Mesothelial cell of epicardium (in vitro differentiated cells): ENCODE measurements around the gene MLKL. TPM values are rescaled to one million over a fixed set of nuclear protein-coding genes. Genes with fewer than 3 reads are reported as not detected.
A peak's percentile ranks its signal among the peaks of the same experiment; 100 is the strongest.

Experiments
- DNase-seq, 2 experiments: peaks; one replicate each; pipeline ENCODE4 v3.0.0; 2021; ENCODE audit warnings: low spot score in 2 of 2; ENCODE audit not compliant: unreplicated experiment in 2 of 2
- H3K27ac Mint-ChIP-seq: 2 replicates; pipeline ENCODE4 v1.8.0; 2021; ENCODE audit warnings: mixed read lengths
- H3K27me3 Mint-ChIP-seq: 2 replicates; pipeline ENCODE4 v1.8.0; 2021; ENCODE audit warnings: low read depth, mixed read lengths
- H3K36me3 Mint-ChIP-seq: 2 replicates; pipeline ENCODE4 v1.8.0; 2021; ENCODE audit warnings: mixed read lengths
- H3K4me1 Mint-ChIP-seq: 2 replicates; pipeline ENCODE4 v1.8.0; 2021; ENCODE audit warnings: mixed read lengths
- H3K4me3 Mint-ChIP-seq: 2 replicates; pipeline ENCODE4 v1.8.0; 2021; ENCODE audit warnings: mild to moderate bottlenecking, moderate library complexity, mixed read lengths
- H3K9me3 Mint-ChIP-seq: 2 replicates; pipeline ENCODE4 v1.8.0; 2021; ENCODE audit warnings: mixed read lengths
- total RNA-seq: library from RNA; stranded (reverse); gene quantifications from 3 replicates; pipeline ENCODE4 v1.2.1, GENCODE V29; 2021
- TF ChIP-seq, protein P1 (sequence below): fragments of 200-600 bp; sonication (generic); IDR thresholded peaks from one replicate; pipeline ENCODE4 v1.5.0; 2021; ENCODE audit warnings: antibody characterized with exemption; ENCODE audit not compliant: unreplicated experiment

The MLKL gene
- total RNA-seq, 1 donor from 2014 or later = not detected

DNA sequence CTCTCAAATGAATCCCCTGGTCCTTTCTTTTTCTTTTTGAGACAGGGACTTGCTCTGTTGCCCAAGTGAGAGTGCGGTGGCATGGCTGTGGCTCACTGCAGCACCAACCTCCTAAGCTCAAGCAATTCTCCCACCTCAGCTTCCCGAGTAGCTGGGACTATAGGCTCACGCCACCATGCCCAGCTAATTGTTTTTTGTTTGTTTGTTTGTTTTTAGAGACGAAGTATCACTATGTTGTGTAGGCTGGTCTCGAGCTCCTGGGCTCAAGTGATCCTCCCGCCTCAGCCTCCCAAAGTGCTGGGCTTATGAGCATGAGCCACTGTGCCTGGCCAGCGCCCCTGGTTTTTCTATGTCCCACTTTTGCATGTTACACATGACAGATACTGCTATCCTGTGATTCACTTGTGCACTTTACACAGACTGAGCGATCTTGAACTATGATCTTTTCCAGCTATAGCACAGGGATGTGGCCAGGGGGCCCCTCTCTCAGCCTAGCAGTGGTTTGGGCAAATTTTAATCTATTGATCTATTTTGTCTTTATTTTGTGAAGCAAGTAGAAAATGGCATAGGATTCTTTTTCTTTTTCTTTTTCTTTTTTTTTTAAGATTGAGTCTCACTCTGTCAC, 31.3 kb upstream of the MLKL start:
- H3K4me1 Mint-ChIP-seq = peaks cover 21% of the 10 kb centered on the region
- H3K4me3 Mint-ChIP-seq = no peak overlapping the region
- no peaks in the 10 kb centered on the region for H3K27me3 Mint-ChIP-seq
- DNase-seq = no peak
- TF ChIP-seq, protein P1, sequence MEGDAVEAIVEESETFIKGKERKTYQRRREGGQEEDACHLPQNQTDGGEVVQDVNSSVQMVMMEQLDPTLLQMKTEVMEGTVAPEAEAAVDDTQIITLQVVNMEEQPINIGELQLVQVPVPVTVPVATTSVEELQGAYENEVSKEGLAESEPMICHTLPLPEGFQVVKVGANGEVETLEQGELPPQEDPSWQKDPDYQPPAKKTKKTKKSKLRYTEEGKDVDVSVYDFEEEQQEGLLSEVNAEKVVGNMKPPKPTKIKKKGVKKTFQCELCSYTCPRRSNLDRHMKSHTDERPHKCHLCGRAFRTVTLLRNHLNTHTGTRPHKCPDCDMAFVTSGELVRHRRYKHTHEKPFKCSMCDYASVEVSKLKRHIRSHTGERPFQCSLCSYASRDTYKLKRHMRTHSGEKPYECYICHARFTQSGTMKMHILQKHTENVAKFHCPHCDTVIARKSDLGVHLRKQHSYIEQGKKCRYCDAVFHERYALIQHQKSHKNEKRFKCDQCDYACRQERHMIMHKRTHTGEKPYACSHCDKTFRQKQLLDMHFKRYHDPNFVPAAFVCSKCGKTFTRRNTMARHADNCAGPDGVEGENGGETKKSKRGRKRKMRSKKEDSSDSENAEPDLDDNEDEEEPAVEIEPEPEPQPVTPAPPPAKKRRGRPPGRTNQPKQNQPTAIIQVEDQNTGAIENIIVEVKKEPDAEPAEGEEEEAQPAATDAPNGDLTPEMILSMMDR = no peak
- no peaks in the 10 kb centered on the region for H3K9me3 Mint-ChIP-seq
- no peaks in the 10 kb centered on the region for H3K36me3 Mint-ChIP-seq
- no peak overlapping the region for H3K27ac Mint-ChIP-seq

DNA sequence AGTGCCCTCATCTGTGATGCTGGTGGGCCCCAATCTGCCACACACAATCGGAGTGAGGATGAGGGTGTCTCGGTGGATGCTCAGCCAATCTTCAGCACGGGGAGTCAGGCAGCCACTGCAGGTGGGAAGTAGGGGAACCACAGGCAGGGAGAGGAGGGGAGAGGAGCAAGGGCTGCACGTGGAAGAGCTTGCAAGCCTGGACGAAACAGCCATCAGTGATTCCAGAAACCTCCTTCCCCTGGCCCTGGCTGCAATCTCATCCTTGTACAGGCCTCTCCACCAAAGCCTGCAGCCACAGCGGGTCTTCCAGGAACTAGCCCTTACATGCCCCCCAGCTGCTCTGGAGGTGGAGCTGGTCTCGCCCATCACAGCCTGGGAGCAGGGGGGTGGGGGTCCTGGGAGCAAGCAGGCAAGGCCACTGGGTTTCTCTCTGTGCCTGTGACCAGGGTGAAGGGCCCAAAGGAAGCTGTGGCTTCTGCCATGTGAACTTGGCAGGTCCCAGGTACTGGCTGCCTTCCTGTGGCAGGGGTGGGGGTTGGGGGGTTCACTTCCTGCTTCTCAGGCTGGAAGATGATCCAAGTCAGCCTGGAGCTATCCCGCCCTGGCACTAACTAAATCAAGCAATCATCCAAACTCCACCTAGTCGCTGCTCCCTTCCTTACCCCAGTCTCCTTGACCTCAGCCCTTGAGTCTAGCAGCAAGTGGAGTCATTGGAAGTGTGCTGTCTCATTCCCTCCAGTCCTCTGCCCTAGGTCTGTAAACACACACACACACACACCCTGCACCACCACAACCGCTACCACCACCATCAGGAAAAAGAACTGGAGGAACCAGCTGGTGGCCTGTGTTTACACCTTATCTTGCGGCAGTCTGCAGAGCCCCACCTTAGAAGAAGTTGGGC, 29.4 kb upstream of the MLKL start:
- H3K27ac Mint-ChIP-seq = peak overlapping the region; percentile 89
- no peaks in the 10 kb centered on the region for H3K36me3 Mint-ChIP-seq
- DNase-seq = no peak
- no peaks in the 10 kb centered on the region for H3K27me3 Mint-ChIP-seq
- TF ChIP-seq, protein P1 = no peak
- H3K9me3 Mint-ChIP-seq = peaks cover 3% of the 10 kb centered on the region
- H3K4me1 Mint-ChIP-seq = peaks cover 18% of the 10 kb centered on the region
- H3K4me3 Mint-ChIP-seq = no peak overlapping the region

DNA sequence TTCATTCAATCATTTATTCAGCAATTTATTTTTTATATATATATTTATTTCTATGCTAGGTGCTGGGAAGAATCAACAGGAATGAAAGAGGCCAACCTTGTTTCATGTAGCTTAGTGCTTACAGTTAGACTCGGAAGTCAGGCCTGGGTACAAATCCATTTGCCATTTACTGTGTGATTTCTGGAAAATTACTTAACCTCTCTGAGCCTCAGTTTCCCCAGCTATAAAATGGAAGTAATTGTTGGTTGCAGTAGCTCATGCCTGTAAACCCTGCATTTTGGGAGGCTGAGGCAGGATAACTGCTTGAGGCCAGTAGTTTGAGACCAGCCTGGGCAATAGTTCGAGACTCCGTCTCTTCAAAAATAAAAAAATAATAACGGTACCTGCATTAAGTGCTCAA, 27.2 kb upstream of the MLKL start:
- Mint-ChIP-seq H3K4me3 (no peak overlapping the region), H3K36me3 (no peaks in the 10 kb centered on the region), H3K27me3 (no peaks in the 10 kb centered on the region), H3K9me3 (peaks cover 3% of the 10 kb centered on the region), H3K27ac (no peak overlapping the region), H3K4me1 (peaks cover 9% of the 10 kb centered on the region)
- no peak for DNase-seq
- TF ChIP-seq, protein P1 = no peak

DNA sequence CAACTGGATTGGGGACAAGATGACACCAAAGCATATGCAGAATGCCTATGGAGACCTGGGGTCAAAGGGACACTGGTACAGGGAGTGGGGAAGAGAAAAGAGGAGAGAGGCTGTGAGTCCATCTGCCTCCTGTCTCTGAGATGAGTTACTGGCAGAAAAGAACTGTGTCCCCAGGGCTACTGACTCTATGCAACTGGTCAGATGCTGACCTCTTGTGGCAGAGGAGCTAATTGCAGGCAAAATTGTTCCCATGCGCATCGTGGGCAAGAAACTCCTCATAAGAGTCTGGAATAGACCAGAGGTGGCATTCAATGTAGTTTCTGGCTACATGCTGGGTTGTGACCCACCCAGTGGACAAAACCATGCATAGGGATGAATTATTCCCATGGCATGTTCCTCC, 26.1 kb upstream of the MLKL start:
- TF ChIP-seq, protein P1 = peak; percentile 38
- Mint-ChIP-seq H3K9me3 (peaks cover 3% of the 10 kb centered on the region), H3K27me3 (peaks cover under 1% of the 10 kb centered on the region), H3K36me3 (no peaks in the 10 kb centered on the region), H3K4me1 (peaks cover 9% of the 10 kb centered on the region), H3K4me3 (no peak overlapping the region), H3K27ac (no peak overlapping the region)
- DNase-seq = no peak

DNA sequence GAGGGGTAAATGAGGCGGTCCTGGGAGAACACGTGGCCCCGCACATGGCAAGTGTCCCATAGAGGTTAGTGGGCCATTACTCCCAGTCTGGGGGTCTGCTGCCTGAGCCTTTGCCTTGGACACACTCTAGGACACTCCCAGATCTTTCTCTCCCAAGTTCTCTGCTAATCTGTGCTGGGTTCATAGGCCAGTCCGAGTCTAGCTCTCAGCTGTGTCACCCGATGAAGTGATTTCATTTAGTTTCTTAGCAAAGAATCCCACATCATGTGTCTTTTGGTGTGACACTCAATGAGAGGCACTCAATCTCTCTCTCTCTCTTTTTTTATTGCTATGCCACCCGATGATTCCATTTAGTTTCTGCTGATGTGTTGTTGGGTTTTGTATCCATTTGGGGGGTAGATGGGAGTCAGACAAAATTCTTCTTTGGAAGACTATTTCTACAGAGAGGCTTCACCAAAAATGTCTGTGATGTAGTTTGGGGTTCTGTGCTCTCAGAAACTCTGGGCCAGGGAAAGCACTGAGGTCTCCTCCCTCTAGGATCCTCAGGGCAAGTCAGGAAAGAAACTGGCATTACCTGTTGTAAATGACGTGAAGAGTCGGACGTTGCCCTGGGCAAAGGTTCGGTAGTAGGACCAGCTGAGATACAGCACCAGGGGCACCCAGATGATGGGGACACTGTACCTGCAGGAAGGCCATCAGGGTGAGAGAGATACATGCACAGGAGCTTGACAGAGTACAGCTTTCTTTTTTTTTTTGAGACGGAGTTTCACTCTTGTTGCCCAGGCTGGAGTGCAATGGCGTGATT, 25.2 kb upstream of the MLKL start:
- Mint-ChIP-seq H3K36me3 (no peaks in the 10 kb centered on the region), H3K4me3 (no peak overlapping the region), H3K9me3 (peaks cover 3% of the 10 kb centered on the region), H3K4me1 (peaks cover 9% of the 10 kb centered on the region), H3K27ac (no peak overlapping the region), H3K27me3 (peaks cover 5% of the 10 kb centered on the region)
- DNase-seq = no peak
- TF ChIP-seq, protein P1 = no peak
